ENCODE measurements around the gene ZNF724.

Gene ZNF724

DNA sequence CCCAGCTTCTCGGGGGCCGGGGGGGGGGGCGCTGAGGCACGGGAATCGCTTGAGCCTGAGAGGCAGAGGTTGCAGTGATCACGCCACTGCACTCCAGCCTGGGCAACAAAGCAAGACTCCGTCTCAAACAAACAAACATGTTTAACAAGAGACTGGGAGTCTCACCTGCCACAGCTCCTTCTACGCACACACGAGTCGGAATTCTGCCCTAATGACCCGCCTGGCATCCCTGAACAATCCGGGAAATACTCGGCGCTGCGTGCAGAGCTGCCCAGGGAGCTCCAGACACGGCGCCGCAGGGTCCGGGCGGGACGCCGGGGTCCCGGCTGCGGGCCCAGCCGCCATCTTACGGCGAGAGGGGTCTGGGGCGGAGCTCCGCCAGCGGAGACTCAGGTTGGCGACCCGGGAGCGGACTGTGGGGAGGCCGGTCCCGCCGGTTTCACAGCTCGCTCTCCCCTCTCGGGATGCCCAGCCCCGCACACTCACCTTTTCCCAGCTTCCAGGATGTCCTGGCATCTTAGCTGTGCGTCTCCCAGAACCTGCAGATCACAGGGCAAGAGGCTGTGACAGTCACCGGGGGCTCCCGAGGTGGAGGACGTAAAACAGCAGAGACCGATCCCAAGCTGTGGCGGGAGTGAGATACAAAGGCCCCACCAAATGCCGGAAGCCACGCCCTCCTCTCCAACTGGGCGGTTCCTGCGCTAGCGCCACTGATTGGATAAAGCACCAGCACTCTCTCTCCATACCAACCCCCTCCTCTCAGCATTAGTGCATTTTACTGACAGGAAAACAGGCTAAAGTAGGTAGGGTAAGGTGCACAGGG lies 23.6 kb upstream of the ZNF724 start:
- no peaks in the 10 kb centered on the region for H3K79me2 ChIP-seq (ENCODE audit: control insufficient read depth, insufficient read depth, low read length, unreplicated experiment)
- H3K27me3 ChIP-seq (ENCODE audit: insufficient read depth, low read length) = no peaks in the 10 kb centered on the region
- H3K4me1 ChIP-seq (ENCODE audit: control insufficient read depth, insufficient read depth, low read length, unreplicated experiment) = peaks cover 4% of the 10 kb centered on the region
- H3K27ac ChIP-seq (ENCODE audit: low read depth, low read length) = no peak overlapping the region
- peak overlapping the region; percentile 87 for H3K4me3 ChIP-seq (ENCODE audit: low read depth, low read length)
- H2AFZ ChIP-seq (ENCODE audit: low read length, unreplicated experiment) = peak overlapping the region; percentile 94
- H3K36me3 ChIP-seq (ENCODE audit: insufficient read depth, low read length) = no peaks in the 10 kb centered on the region

DNA sequence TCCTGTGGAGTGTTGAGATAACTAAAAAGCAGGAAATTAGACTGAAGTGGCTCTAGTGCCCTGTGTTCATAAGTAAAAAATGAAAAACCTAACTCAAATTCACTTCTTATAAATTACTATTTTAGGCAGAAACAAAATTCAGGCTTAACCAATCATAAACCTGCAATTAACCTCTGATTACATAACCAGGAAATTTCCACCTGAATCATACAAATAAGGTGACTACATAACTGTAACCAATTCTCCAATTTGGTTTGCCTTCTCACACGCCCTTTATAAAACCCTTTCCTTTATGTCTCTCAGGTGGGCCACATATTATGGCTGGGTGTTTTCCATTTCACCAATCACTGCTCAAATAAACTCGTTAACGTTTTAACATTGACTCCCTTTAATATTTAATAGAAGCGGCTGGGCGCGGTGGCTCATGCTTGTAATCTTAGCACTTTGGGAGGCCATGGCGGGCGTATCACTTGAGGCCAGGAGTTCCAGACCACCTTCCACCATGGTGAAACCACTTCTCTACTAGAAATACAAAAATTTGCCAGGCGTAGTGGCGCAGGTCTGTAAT lies 22.9 kb upstream of the ZNF724 start:
- H3K4me1 ChIP-seq (ENCODE audit: control insufficient read depth, insufficient read depth, low read length, unreplicated experiment) = peaks cover 4% of the 10 kb centered on the region
- no peaks in the 10 kb centered on the region for H3K79me2 ChIP-seq (ENCODE audit: control insufficient read depth, insufficient read depth, low read length, unreplicated experiment)
- H3K27ac ChIP-seq (ENCODE audit: low read depth, low read length) = no peak overlapping the region
- H3K36me3 ChIP-seq (ENCODE audit: insufficient read depth, low read length) = no peaks in the 10 kb centered on the region
- H3K27me3 ChIP-seq (ENCODE audit: insufficient read depth, low read length) = no peaks in the 10 kb centered on the region
- peak overlapping the region; percentile 94 for H2AFZ ChIP-seq (ENCODE audit: low read length, unreplicated experiment)
- peak overlapping the region; percentile 87 for H3K4me3 ChIP-seq (ENCODE audit: low read depth, low read length)

DNA sequence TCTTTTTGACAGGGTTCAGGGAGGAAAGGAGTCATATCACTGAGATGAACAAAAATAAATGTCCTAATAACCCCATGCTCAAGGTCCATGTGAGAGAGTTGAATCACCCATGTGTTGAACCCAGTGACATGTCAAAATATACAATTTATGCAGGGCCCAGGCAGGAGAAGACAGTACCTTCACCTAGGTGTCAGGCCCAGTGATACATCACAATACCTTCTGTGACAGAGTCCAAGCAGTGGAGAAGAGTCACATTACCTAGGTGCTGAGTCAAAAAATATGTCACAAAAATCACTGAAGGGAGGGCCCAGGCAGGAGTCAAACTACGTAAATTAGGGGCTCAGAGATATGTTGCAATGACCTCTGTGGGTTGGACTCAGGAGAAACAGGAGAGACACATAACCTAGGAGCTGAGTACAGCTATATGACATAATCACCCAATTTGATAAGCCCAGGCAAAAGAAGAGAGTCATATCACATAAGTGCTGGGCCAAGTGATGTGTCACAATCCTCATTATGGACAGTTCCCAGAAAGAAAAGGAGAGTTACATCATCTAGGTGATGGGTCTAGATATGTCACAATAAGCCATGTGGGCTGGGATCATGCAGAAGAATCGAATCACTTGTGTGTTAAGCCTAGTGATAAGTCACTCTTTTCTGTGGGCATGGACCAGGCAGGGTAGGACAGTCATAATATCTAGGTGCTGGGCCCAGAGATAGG lies 13.8 kb upstream of the ZNF724 start:
- no peaks in the 10 kb centered on the region for H3K36me3 ChIP-seq (ENCODE audit: insufficient read depth, low read length)

DNA sequence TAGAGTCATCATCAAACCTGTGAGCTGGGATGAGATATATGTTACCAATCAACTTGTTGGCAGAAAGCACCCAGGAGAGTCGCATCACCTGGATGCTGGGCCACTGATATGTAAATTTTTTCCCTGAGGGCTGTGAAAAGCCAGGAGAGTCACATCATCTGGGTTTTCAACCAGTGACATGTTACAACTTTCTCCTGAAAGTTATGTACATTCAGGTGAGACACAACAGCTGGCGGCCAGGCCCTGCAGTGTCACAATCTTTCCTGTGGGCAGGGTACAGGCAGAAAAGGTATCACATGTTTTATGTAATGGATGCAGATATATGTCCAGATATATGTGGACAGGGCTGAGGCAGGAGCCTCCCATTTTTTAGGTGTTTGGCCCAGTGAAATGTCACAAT lies 13.2 kb upstream of the ZNF724 start:
- Histone ChIP-seq H3K4me3 (ENCODE audit: low read depth, low read length) (no peak overlapping the region), H3K27me3 (ENCODE audit: insufficient read depth, low read length) (no peaks in the 10 kb centered on the region), H3K4me1 (ENCODE audit: control insufficient read depth, insufficient read depth, low read length, unreplicated experiment) (no peaks in the 10 kb centered on the region), H3K36me3 (ENCODE audit: insufficient read depth, low read length) (no peaks in the 10 kb centered on the region), H2AFZ (ENCODE audit: low read length, unreplicated experiment) (no peak overlapping the region), H3K79me2 (ENCODE audit: control insufficient read depth, insufficient read depth, low read length, unreplicated experiment) (no peaks in the 10 kb centered on the region), H3K27ac (ENCODE audit: low read depth, low read length) (no peak overlapping the region)

More for the DNA sequence above, 13.8 kb upstream of the ZNF724 start:
- Histone ChIP-seq H3K27ac (ENCODE audit: low read depth, low read length) (no peak overlapping the region), H3K4me1 (ENCODE audit: control insufficient read depth, insufficient read depth, low read length, unreplicated experiment) (no peaks in the 10 kb centered on the region), H3K4me3 (ENCODE audit: low read depth, low read length) (no peak overlapping the region), H3K79me2 (ENCODE audit: control insufficient read depth, insufficient read depth, low read length, unreplicated experiment) (no peaks in the 10 kb centered on the region), H2AFZ (ENCODE audit: low read length, unreplicated experiment) (no peak overlapping the region), H3K27me3 (ENCODE audit: insufficient read depth, low read length) (no peaks in the 10 kb centered on the region)

DNA sequence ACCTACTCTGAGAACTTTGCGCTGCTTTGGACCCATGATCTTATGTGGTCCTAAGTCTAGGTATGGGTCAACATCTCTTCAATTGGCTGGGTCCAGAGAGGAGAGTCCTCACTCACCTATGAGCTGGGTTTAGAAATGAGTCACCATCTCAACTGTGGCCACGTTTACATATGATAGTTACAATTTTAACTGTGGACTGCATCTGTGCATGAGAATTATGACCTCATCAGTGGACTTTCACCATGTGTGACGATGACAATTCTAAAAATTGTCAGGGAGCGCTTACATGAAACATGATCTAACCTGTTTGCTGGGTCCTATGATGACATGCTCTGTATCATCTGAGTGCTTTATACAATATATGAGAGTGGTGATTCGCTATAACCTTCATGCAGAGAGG lies 12.7 kb upstream of the ZNF724 start:
- H3K79me2 ChIP-seq (ENCODE audit: control insufficient read depth, insufficient read depth, low read length, unreplicated experiment) = no peaks in the 10 kb centered on the region
- no peaks in the 10 kb centered on the region for H3K36me3 ChIP-seq (ENCODE audit: insufficient read depth, low read length)
- no peak overlapping the region for H3K4me3 ChIP-seq (ENCODE audit: low read depth, low read length)
- H3K27ac ChIP-seq (ENCODE audit: low read depth, low read length) = no peak overlapping the region
- no peaks in the 10 kb centered on the region for H3K4me1 ChIP-seq (ENCODE audit: control insufficient read depth, insufficient read depth, low read length, unreplicated experiment)
- H3K27me3 ChIP-seq (ENCODE audit: insufficient read depth, low read length) = no peaks in the 10 kb centered on the region
- no peak overlapping the region for H2AFZ ChIP-seq (ENCODE audit: low read length, unreplicated experiment)

DNA sequence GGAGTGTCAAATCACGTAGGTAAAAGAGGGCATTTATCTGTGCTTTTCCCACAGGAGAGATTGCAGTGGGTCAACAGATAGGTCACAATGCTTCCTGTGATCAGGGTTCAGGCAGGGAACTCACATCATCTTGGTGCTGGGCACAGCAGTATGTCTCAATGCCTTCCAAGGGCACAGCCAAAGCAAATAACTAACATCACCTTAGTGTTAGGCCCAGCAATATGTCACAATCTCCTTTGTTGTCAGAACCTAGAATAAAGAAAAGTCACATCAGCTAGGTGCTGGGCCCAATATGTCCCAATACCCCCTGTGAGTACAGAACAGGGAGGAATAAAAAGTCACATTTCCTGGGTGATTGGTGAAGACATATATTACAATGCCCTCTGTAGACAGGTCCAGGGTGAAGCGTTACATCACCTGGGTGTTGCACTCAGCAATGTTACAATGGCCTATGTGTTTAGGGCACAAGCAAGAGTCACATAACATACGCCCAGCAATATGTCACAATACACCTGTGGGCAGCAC lies 11.4 kb upstream of the ZNF724 start:
- Histone ChIP-seq H3K36me3 (ENCODE audit: insufficient read depth, low read length) (no peaks in the 10 kb centered on the region), H3K27ac (ENCODE audit: low read depth, low read length) (no peak overlapping the region)

DNA sequence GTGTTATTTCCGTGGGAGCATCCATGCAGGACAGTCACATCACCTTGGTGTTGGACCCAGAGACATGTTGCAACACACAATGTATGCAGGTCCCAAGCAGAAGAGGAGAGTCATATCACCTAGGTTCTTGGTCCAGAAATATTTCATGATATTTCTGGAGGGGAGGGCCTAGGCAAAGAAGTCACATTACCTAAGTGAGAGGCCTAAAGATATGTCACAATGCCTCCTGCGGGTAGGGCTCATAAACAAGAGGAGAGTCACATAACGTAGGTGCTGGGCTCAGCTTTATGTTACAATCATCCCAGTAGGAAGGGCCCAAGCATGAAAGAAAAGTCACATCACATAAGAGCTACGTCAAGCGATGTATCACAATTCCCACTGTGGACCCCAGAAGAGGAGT lies 10.8 kb upstream of the ZNF724 start:
- Histone ChIP-seq H3K79me2 (ENCODE audit: control insufficient read depth, insufficient read depth, low read length, unreplicated experiment) (no peaks in the 10 kb centered on the region), H3K36me3 (ENCODE audit: insufficient read depth, low read length) (no peaks in the 10 kb centered on the region), H2AFZ (ENCODE audit: low read length, unreplicated experiment) (no peak overlapping the region), H3K27me3 (ENCODE audit: insufficient read depth, low read length) (no peaks in the 10 kb centered on the region), H3K4me3 (ENCODE audit: low read depth, low read length) (no peak overlapping the region), H3K4me1 (ENCODE audit: control insufficient read depth, insufficient read depth, low read length, unreplicated experiment) (no peaks in the 10 kb centered on the region), H3K27ac (ENCODE audit: low read depth, low read length) (no peak overlapping the region)

More for the DNA sequence above, 11.4 kb upstream of the ZNF724 start:
- Histone ChIP-seq H3K79me2 (ENCODE audit: control insufficient read depth, insufficient read depth, low read length, unreplicated experiment) (no peaks in the 10 kb centered on the region), H3K27me3 (ENCODE audit: insufficient read depth, low read length) (no peaks in the 10 kb centered on the region), H3K4me3 (ENCODE audit: low read depth, low read length) (no peak overlapping the region), H2AFZ (ENCODE audit: low read length, unreplicated experiment) (no peak overlapping the region), H3K4me1 (ENCODE audit: control insufficient read depth, insufficient read depth, low read length, unreplicated experiment) (no peaks in the 10 kb centered on the region)

DNA sequence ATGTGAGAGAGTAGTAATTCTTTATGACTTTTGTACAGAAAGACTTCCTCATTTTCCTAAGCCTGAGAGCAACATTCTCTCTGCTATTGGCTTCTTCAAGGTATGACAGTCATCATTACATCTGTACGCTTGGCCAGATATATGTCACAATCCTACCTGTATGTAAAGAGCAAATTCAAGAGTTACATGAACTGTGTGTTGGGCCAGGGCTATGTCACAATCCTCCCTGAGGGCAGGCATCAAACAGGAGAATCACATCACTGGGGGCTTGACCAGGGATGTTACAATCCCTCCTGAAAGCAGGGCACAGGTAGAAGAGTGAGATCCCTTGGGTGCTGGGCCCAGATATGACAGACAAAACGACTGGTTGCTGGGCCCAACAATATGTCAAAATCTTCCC lies 9.8 kb upstream of the ZNF724 start:
- H3K4me3 ChIP-seq (ENCODE audit: low read depth, low read length) = no peak overlapping the region
- H3K27ac ChIP-seq (ENCODE audit: low read depth, low read length) = no peak overlapping the region
- H3K36me3 ChIP-seq (ENCODE audit: insufficient read depth, low read length) = no peaks in the 10 kb centered on the region
- no peaks in the 10 kb centered on the region for H3K4me1 ChIP-seq (ENCODE audit: control insufficient read depth, insufficient read depth, low read length, unreplicated experiment)
- no peaks in the 10 kb centered on the region for H3K27me3 ChIP-seq (ENCODE audit: insufficient read depth, low read length)
- H3K79me2 ChIP-seq (ENCODE audit: control insufficient read depth, insufficient read depth, low read length, unreplicated experiment) = no peaks in the 10 kb centered on the region
- no peak overlapping the region for H2AFZ ChIP-seq (ENCODE audit: low read length, unreplicated experiment)

DNA sequence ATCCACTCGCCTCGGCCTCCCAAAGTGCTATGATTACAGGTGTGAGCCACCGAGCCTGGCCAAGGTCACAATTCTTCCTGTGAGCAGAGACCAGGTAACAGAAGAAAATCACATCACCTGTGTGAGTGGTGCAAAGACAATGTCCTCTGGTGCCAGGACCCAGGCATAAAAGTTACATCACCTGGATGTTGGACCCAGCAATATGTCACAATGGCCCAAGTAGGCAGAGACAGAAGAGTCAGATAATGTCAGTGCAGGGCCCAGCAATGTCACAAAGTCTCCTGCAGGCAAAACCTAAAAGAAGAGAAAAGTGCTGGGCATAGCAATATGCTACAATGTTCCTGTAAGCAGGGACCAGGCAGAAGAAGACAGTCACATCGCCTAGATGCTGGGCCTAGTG lies 5.5 kb upstream of the ZNF724 start:
- no peak overlapping the region for H2AFZ ChIP-seq (ENCODE audit: low read length, unreplicated experiment)
- H3K4me1 ChIP-seq (ENCODE audit: control insufficient read depth, insufficient read depth, low read length, unreplicated experiment) = no peaks in the 10 kb centered on the region
- no peak overlapping the region for H3K27ac ChIP-seq (ENCODE audit: low read depth, low read length)
- H3K36me3 ChIP-seq (ENCODE audit: insufficient read depth, low read length) = no peaks in the 10 kb centered on the region
- no peak overlapping the region for H3K4me3 ChIP-seq (ENCODE audit: low read depth, low read length)
- no peaks in the 10 kb centered on the region for H3K79me2 ChIP-seq (ENCODE audit: control insufficient read depth, insufficient read depth, low read length, unreplicated experiment)
- H3K27me3 ChIP-seq (ENCODE audit: insufficient read depth, low read length) = no peaks in the 10 kb centered on the region

DNA sequence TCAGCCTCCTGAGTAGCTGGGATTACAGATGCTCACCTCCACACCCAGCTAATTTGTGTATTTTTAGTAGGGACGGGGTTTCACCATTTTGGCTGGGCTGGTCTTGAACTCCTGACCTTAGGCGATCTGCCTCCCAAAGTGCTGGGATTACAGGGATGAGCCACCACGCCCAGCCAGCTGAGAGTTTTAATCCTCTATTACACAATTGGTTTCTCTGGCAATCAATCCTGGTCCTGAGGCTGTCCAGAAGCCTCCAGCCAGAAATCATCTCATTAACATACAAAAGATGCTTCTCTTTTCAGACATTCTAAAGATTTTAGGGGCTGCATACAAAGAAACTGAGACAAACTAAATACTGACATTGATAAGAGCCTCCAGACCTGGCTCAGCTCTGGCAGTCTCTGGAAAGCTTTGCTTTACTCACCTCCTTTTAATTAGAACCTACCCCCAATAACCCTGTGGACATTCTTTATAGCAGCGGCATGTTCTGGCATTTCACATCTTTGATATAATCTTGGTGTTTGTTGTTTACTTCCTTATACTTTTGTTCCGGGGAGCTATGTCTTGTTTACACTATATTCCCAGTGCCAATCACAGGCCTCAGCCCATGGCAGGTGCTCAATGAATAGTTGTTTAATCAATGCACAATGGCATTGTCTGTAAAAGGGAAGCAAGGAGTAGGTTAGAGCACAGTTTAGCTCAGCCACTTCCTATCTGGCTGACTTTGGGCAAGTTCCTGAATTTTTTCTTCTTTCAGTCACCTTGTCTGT lies 4.1 kb upstream of the ZNF724 start:
- H3K79me2 ChIP-seq (ENCODE audit: control insufficient read depth, insufficient read depth, low read length, unreplicated experiment) = peaks cover 2% of the 10 kb centered on the region
- H3K27me3 ChIP-seq (ENCODE audit: insufficient read depth, low read length) = no peaks in the 10 kb centered on the region
- no peak overlapping the region for H3K27ac ChIP-seq (ENCODE audit: low read depth, low read length)
- H3K4me1 ChIP-seq (ENCODE audit: control insufficient read depth, insufficient read depth, low read length, unreplicated experiment) = no peaks in the 10 kb centered on the region
- H3K4me3 ChIP-seq (ENCODE audit: low read depth, low read length) = no peak overlapping the region
- H2AFZ ChIP-seq (ENCODE audit: low read length, unreplicated experiment) = no peak overlapping the region
- H3K36me3 ChIP-seq (ENCODE audit: insufficient read depth, low read length) = no peaks in the 10 kb centered on the region

Measured in ACC112 (cell line).